Epithelial cell of alveolus of lung (primary cell): ENCODE results near the gene MAN2A2. TPM values are rescaled to one million over a fixed set of nuclear protein-coding genes. Genes with fewer than 3 reads are reported as not detected.

Experiments used
- total RNA-seq: library from RNA; depleted of rRNA; stranded (reverse); fragments of >200 nt; gene quantifications from 2 replicates; pipeline ENCODE4 v1.2.1, GENCODE V29; 2015

MAN2A2 gene
- 7.4 and 28.7 TPM in 2 replicates for total RNA-seq

DNA sequence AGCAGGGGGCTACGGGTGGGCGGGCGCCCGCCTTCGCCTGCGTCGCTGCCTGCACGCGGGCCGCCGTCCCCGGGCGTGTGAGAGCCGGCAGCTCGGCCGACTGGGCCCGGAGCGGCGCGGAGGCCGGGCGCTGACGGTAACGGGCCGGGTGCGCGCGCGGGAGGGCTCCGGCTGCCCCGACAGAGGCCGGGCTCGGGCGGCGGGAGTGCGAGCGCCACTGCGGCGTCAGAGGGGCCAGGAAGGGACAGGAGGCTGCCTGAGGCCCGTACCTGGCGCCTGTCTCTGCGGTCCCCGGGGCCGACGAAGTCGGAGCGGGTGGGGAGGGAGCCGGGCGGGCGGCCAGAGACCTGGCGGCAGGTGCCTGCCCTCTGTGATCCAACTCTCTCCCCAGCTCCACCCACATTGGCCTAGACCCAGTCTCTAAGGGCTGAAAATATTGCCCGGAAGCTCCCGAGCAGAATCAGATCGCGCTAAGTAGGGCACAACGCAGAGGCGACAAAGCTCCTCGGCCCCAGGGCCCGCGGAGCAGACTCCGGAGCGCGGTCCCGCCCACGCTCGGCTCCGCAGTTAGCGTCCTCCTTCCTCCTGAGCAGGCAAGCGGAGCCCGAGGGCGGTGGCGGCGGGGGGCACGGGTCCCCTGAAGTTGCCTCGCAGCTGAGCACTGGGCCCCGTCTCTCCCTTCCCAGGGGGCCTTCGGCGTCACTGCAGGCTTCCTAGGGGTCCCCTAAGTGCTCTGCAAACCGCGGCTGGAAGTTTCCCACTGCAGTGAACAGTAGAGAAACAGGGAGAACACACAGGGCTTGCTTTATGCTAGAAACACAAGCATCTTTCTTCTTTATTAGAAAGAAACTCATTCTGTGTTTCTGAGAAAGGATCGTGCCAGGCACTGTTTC, at the start of gene MAN2A2:
Gene MAN2A2, plus strand, starts transcription at position 463 of the 893 bp plus-strand sequence. CDS start 906 bp downstream, outside the sequence.

DNA sequence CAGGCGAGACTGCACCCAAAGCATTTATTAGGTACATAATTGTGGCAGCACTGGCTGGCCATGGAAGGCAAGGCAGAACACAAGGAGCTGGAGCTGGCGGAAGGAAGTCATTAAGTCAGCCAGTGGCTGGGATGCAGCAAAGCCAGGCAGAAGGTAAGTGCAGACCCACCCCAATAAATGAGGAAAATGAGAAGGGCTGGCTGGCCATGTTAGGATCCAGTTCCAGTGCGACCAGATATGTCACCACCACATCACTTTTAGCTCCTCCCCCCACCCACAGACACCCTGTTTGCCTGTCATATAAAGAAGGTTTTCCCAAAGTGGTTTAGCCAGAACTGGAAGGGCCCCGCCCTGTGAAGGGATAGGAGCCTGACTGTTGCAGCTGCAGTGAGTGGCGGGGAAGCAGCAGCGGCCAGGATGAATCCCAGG, 34.8 kb upstream of the MAN2A2 start, which contains the start of gene FURIN:
Gene FURIN, plus strand, starts transcription at position 328 of the 429 bp plus-strand sequence. CDS start 7,153 bp downstream, outside the sequence.

DNA sequence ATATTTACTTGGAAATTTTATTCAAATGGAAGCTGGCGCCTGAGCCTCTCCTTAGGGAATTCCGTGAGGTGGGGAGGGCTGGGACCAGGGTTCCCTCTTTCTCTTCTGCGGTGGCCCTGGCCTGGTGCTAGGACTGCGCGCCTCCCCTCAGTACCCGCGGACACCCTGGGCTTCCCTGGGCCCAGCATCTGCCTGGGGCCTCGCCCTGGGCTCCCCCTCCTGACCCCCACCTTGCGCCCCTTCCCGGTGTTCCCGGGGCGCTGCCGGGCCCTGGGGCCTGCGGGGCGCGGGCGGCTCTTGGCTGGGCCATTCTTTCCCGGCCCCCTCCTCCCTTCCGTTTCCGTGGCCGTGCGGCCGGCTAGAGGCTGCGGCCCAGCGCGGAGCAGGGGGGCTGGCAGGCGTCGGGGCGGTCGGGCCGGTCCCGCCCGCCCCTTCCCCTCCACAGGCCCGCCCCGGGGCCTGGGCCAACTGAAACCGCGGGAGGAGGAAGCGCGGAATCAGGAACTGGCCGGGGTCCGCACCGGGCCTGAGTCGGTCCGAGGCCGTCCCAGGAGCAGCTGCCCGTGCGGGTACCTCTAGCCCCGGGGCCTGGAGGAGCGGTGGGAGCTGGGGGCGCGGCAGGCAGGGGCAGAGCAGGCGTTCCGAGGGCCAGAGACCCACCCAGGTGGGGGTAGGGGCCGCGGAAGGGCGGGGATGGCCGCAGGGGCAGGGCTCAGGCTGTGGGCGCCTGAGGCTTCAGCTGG, 19.0 kb upstream of the MAN2A2 start, which contains the start of gene FES:
Gene FES, plus strand, starts transcription at position 529 of the 743 bp plus-strand sequence. CDS start 542 bp downstream, outside the sequence.

DNA sequence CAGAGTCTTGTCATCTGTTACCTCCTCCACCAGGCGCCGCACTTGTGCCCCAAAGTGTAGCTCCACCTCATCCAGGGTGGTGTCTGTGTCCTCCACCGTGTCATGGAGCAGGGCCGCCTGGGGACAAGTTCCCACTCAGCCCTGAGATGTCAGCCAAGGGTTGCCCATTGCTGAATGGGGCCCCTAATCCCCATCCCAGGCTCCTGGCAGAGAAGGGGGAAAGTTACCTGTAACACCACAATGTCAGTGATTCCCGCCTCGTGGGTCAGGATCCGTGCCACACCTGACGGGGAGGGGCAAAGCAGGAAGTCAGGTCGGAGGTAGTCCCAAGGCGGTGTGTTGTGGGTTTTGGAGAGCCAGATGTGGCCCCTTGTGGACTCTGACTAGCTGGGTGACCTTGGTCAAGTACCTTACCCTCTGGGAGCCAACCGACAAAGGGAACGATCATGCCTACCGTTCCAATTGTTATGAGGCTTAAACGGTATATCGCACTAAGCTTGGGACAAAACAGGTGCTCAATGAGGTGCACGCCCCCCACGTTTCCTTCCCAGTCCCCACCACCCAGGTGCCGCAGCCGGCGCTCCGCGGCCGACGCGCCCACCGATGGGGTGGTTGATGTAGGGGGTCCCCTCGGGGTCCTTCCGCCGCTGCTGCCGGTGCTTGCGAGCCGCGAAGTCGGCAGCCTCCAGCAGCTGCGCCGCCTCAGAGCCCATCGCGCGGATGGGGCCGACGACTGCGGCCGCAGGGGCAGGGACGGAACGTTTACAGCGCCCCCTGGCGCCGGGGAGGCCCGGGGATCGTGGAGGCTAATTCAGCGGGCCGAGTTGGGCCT, 28.9 kb downstream of the MAN2A2 start, which contains the start of gene HDDC3:
Gene HDDC3, minus strand, starts transcription at position 722 of the 832 bp plus-strand sequence. Its CDS starts 9 bp downstream, at position 713.

DNA sequence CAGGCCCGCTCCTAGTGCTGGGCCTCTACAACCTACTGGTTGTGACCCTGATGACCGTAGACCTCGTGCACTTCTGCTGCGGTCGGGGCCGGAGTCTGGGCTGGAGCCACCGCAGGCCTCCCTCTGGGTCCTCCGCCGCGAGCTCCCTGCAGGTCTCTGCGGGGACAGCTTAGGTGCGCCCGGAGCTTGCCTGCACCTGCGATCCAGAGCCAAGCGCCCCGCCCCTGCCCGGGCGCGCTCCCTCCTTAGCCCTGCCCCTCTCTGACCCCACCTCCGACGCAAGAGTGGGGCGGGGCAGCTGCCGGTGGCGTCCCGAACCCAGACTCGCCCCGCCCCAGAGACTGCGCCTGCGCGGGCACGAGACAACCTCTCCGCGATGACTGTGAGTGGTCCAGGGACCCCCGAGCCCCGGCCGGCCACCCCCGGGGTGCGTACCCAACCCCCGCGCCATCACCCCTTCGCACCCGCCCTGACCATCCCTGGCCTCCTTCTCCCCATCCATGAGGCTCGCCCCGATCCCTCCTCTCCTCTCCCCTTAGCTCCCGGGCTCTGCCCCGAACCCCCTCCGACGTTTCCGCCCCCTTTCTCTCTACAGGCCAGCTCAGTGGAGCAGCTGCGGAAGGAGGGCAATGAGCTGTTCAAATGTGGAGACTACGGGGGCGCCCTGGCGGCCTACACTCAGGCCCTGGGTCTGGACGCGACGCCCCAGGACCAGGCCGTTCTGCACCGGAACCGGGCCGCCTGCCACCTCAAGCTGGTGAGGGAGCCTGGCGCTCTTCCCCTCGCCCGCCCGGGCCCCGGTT, 32.0 kb downstream of the MAN2A2 start, which contains the start of gene UNC45A:
Gene UNC45A, plus strand, starts transcription at position 337 of the 803 bp plus-strand sequence. Its CDS starts 40 bp downstream, at position 377.

DNA sequence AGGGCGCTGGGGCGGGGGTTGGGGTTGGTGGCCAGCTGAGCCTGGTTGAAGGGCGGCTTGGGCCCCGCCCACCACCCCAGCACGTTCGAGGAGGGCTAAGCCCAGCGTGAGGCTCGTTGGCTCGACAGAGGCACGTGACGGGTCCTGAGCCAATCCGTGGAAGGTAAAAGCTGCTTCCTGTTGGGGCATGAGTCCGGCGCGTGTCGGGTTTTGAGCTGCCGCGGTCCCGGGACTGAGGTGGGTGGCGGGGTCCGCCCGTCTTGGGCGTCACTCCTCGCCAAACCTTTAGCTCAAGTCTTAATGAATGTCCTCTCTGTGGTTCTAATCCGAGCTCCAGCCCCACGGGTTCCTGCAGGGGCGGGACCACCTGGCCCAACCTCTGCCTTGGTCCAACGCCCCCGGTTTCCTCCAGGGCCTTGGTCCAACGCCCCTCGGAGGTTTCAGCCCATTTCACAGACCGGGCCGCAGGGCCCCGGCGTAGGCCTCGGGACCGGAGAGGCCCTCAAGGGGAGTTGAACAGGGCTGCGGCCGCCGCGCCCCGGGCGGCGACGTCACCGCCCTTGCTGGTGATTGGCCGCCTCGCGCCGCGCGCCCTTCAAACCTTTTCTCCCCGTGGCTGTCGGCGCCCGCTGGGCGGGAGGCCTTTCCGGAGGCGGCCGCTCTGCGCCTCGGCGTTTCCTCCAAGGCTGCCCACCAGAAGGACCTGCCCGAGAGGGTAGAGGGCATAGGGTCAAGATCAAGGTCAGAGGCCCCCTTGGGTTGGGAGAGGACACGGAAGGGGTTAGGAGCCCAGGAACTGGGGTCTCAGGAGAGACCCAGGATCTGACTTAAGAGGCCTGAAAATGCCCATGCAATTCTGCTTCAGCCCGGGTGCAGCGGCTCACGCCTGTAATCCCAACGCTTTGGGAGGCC, 51.9 kb downstream of the MAN2A2 start, which contains the start of gene RCCD1:
Gene RCCD1, plus strand, starts transcription at position 173 of the 912 bp plus-strand sequence. CDS start 1,851 bp downstream, outside the sequence.

Other genes starting within 250 kb of the MAN2A2 start
- gene BLM, start 186.0 kb upstream of the MAN2A2 start, total RNA-seq, result 1.6 and 4.4 TPM in 2 replicates
- 72.6 and 84.4 TPM in 2 replicates for gene FURIN, start 34.7 kb upstream of the MAN2A2 start, total RNA-seq
- 16.2 and 22.8 TPM in 2 replicates for gene FES, start 18.8 kb upstream of the MAN2A2 start, total RNA-seq
- gene HDDC3, start 29.2 kb downstream of the MAN2A2 start, total RNA-seq, result 20.8 and 26.5 TPM in 2 replicates
- 38.3 and 43.2 TPM in 2 replicates for gene UNC45A, start 32.0 kb downstream of the MAN2A2 start, total RNA-seq
- gene RCCD1, start 51.6 kb downstream of the MAN2A2 start, total RNA-seq, result 20.8 and 23.5 TPM in 2 replicates
- gene PRC1, start 91.2 kb downstream of the MAN2A2 start, total RNA-seq, result 55.7 and 93.7 TPM in 2 replicates
- 10.9 and 16.6 TPM in 2 replicates for gene VPS33B, start 119.3 kb downstream of the MAN2A2 start, total RNA-seq
- 0.13 TPM in 1 of 2 replicates, not detected in the other for gene SV2B, start 197.0 kb downstream of the MAN2A2 start, total RNA-seq